Measurements from ENCODE around the gene KRTAP5-4. TPM values are rescaled to one million over a fixed set of nuclear protein-coding genes. Genes with fewer than 3 reads are reported as not detected.

The KRTAP5-4 gene
- total RNA-seq, 1 experiment from 2014 or later: not detected

- peaks cover 56% of the 10 kb centered on the region for H3K27me3 Mint-ChIP-seq (ENCODE audit: insufficient read depth, unreplicated experiment)
- ChIA-PET POLR2A (no interaction called here), CTCF (no interaction called here)
- no peak for TF ChIP-seq CTCF (IDR thresholded peaks at IDR 0.05; ENCODE audit: unreplicated experiment)
- DNase-seq (ENCODE audit: unreplicated experiment): no peak
- H3K4me3 Mint-ChIP-seq (ENCODE audit: unreplicated experiment): no peak overlapping the region
- no TSS peak for BruUV-seq (replicated peaks)
- H3K4me1 Mint-ChIP-seq (ENCODE audit: insufficient read depth, unreplicated experiment): no peaks in the 10 kb centered on the region
- H3K9me3 Mint-ChIP-seq (ENCODE audit: unreplicated experiment): no peaks in the 10 kb centered on the region
- intact Hi-C loops (cut with micrococcal nuclease): no loop called here
- peaks cover 6% of the 10 kb centered on the region for H3K36me3 Mint-ChIP-seq (ENCODE audit: insufficient read depth, unreplicated experiment)
- H3K27ac Mint-ChIP-seq (ENCODE audit: low read depth, unreplicated experiment): no peak overlapping the region
Observed at GRCh38 chr11:1643146-1643690, 21.3 kb upstream of the KRTAP5-4 start.

GRCh38 chr11:1642288-1643145 is 20.6 kb upstream of the KRTAP5-4 start:
- POLR2A ChIA-PET: no interaction called here
- CTCF ChIA-PET: interaction anchor here (3.9 kb wide), 1 partner anchor 11 kb away, joined by 29 read pairs; no protein-coding TSS in a partner anchor
- H3K4me3 Mint-ChIP-seq (ENCODE audit: unreplicated experiment): no peak overlapping the region

GRCh38 chr11:1641096-1641495 is 19.2 kb upstream of the KRTAP5-4 start:
- Mint-ChIP-seq H3K27ac (ENCODE audit: low read depth, unreplicated experiment) (no peak overlapping the region), H3K4me3 (ENCODE audit: unreplicated experiment) (no peak overlapping the region), H3K9me3 (ENCODE audit: unreplicated experiment) (no peaks in the 10 kb centered on the region), H3K4me1 (ENCODE audit: insufficient read depth, unreplicated experiment) (no peaks in the 10 kb centered on the region), H3K36me3 (ENCODE audit: insufficient read depth, unreplicated experiment) (no peaks in the 10 kb centered on the region), H3K27me3 (ENCODE audit: insufficient read depth, unreplicated experiment) (peaks cover 55% of the 10 kb centered on the region)
- CTCF ChIA-PET: interaction anchor here (0.7 to 3.9 kb wide), 13 partner anchors 9 to 510 kb away, joined by 3 to 29 read pairs (median 5); no protein-coding TSS in a partner anchor
- TF ChIP-seq CTCF (IDR thresholded peaks at IDR 0.05; ENCODE audit: unreplicated experiment): no peak
- DNase-seq (ENCODE audit: unreplicated experiment): no peak
- POLR2A ChIA-PET: interaction anchor here (0.6 kb wide), 1 partner anchor 343 kb away, joined by 3 read pairs; no protein-coding TSS in a partner anchor
- BruUV-seq (replicated peaks): no TSS peak
- intact Hi-C loops (cut with micrococcal nuclease): no loop called here

More at GRCh38 chr11:1642288-1643145, 20.6 kb upstream of the KRTAP5-4 start:
- intact Hi-C loops (cut with micrococcal nuclease): no loop called here
- TF ChIP-seq CTCF (IDR thresholded peaks at IDR 0.05; ENCODE audit: unreplicated experiment): no peak
- Mint-ChIP-seq H3K27me3 (ENCODE audit: insufficient read depth, unreplicated experiment) (peaks cover 54% of the 10 kb centered on the region), H3K9me3 (ENCODE audit: unreplicated experiment) (no peaks in the 10 kb centered on the region), H3K27ac (ENCODE audit: low read depth, unreplicated experiment) (no peak overlapping the region), H3K4me1 (ENCODE audit: insufficient read depth, unreplicated experiment) (no peaks in the 10 kb centered on the region), H3K36me3 (ENCODE audit: insufficient read depth, unreplicated experiment) (peaks cover 2% of the 10 kb centered on the region)
- no peak for DNase-seq (ENCODE audit: unreplicated experiment)
- no TSS peak for BruUV-seq (replicated peaks)
